Sigmoid colon (tissue), 7 donors: Measurements from ENCODE around the gene POLRMT. TPM values are rescaled to one million over a fixed set of nuclear protein-coding genes. Genes with fewer than 3 reads are reported as not detected.

Experiments
- DNase-seq: peaks from one replicate; pipeline ENCODE4 v3.0.0-alpha.2; 2019
- H3K27ac ChIP-seq, 4 donors: fragments of 200-600 bp; sonication (generic); one replicate each; pipeline ENCODE4 v1.5.1; 2016 to 2019; ENCODE audit warnings: mild to moderate bottlenecking in 1 of 4
- H3K27me3 ChIP-seq, 3 donors: fragments of 200-600 bp; sonication (generic); one replicate each; pipeline ENCODE4 v1.5.1; 2019; ENCODE audit warnings: mild to moderate bottlenecking in 1 of 3
- H3K36me3 ChIP-seq, 4 donors: fragments of 200-600 bp; sonication (generic); one replicate each; pipeline ENCODE4 v1.5.1; 2016 to 2019
- H3K4me1 ChIP-seq, 4 donors: fragments of 200-600 bp; sonication (generic); one replicate each; pipeline ENCODE4 v1.5.1; 2017 to 2019
- H3K4me3 ChIP-seq, 4 donors: fragments of 200-600 bp; sonication (generic); one replicate each; pipeline ENCODE4 v1.5.1; 2017 to 2019; ENCODE audit warnings: mild to moderate bottlenecking in 2 of 4, moderate library complexity in 1 of 4
- H3K9me3 ChIP-seq, 4 donors: fragments of 200-600 bp in 3 of 4; sonication (generic) in 3 of 4; one replicate each; pipeline versions ENCODE4 v1.5.1 to v1.6.1; 2013 to 2019
- EP300 ChIP-seq, 4 donors: sonication (generic); formaldehyde crosslinking; IDR thresholded peaks; one replicate each; pipeline ENCODE4 v1.6.1; 2017; ENCODE audit warnings: antibody characterized with exemption in 4 of 4
- POLR2A ChIP-seq, 2 donors: fragments of 450-650 bp; IDR thresholded peaks; one replicate each; pipeline ENCODE4 v1.6.1; 2016; ENCODE audit warnings: antibody characterized with exemption in 2 of 2, mild to moderate bottlenecking in 2 of 2, moderate library complexity in 2 of 2
- POLR2AphosphoS5 ChIP-seq, 4 donors: sonication (generic); formaldehyde crosslinking; IDR thresholded peaks; one replicate each; pipeline ENCODE4 v1.6.1; 2017; ENCODE audit warnings: antibody characterized with exemption in 4 of 4
- WGBS, 2 donors: extraction: QIAGEN DNeasy Blood & Tissue Kit; methylation state at CpG; one replicate each; pipeline ENCODE4 v1.1.7; 2013; 5-methylcytosine and 5-hydroxymethylcytosine counted together
- intact Hi-C: fragments of 100-400 bp; cut with DNase I; formaldehyde crosslinking; loops from one replicate; pipeline ENCODE4 v1.15.1; 2023
- polyA plus RNA-seq, 3 donors: library from polyadenylated mRNA; stranded (reverse); fragments of 200-250 nt; gene quantifications; one replicate each; pipeline ENCODE4 v1.2.3, GENCODE V29; 2013
- total RNA-seq, 4 donors: library from RNA; depleted of rRNA; stranded (reverse); fragments of >200 nt; gene quantifications; one replicate each; pipeline ENCODE4 v1.1.0, GENCODE V29; 2016
- TF ChIP-seq, protein P1 (sequence below), 4 experiments: fragments of 450-650 bp in 3 of 4; fragments of 200-600 bp in 1 of 4; IDR thresholded peaks; one replicate each; pipeline ENCODE4 v1.5.1; 2016 to 2019; ENCODE audit warnings: antibody characterized with exemption in 4 of 4, mild to moderate bottlenecking in 3 of 4, moderate library complexity in 2 of 4
- donor health status: healthy with polysubstance abuse.
- donor health status: Bipolar disorder and iron deficiency.
- donor health status: healthy.

POLRMT gene
- total and polyA plus RNA-seq, 7 donors: 16.8 to 63.0 (median 24.0) TPM

- intact Hi-C loops: no loop called here
- Histone ChIP-seq H3K27me3 (no peaks in the 10 kb centered on the region), H3K9me3 (no peaks in the 10 kb centered on the region), H3K27ac (no peak overlapping the region), H3K4me3 (no peak overlapping the region), H3K36me3 (peaks cover 15 to 62% (median 34%) of the 10 kb centered on the region in 4 donors), H3K4me1 (peaks cover 0 to 12% (median 9%) of the 10 kb centered on the region in 4 donors)
- 93 to 94% methylated on average over 54 of the region's 54 CpGs for WGBS, 2 donors
- TF ChIP-seq EP300 (IDR thresholded peaks at IDR 0.05) (no peak), POLR2A (IDR thresholded peaks at IDR 0.05) (no peak), POLR2AphosphoS5 (IDR thresholded peaks at IDR 0.05) (no peak)
- TF ChIP-seq, protein P1, sequence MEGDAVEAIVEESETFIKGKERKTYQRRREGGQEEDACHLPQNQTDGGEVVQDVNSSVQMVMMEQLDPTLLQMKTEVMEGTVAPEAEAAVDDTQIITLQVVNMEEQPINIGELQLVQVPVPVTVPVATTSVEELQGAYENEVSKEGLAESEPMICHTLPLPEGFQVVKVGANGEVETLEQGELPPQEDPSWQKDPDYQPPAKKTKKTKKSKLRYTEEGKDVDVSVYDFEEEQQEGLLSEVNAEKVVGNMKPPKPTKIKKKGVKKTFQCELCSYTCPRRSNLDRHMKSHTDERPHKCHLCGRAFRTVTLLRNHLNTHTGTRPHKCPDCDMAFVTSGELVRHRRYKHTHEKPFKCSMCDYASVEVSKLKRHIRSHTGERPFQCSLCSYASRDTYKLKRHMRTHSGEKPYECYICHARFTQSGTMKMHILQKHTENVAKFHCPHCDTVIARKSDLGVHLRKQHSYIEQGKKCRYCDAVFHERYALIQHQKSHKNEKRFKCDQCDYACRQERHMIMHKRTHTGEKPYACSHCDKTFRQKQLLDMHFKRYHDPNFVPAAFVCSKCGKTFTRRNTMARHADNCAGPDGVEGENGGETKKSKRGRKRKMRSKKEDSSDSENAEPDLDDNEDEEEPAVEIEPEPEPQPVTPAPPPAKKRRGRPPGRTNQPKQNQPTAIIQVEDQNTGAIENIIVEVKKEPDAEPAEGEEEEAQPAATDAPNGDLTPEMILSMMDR (IDR thresholded peaks at IDR 0.05): no peak
- no peak for DNase-seq
These were observed 19.4 kb upstream of the POLRMT start for GRCh38 chr19:652467-653389.

- no peak for TF ChIP-seq EP300 (IDR thresholded peaks at IDR 0.05)
- Histone ChIP-seq H3K9me3 (no peaks in the 10 kb centered on the region), H3K36me3 (peaks cover 18 to 69% (median 41%) of the 10 kb centered on the region in 4 donors), H3K4me3 (no peak overlapping the region), H3K27me3 (no peaks in the 10 kb centered on the region), H3K27ac (no peak overlapping the region), H3K4me1 (peaks cover 0 to 5% (median 2%) of the 10 kb centered on the region in 4 donors)
- WGBS, 2 donors: 89 to 91% methylated on average over 24 of the region's 24 CpGs
- no peak for DNase-seq
- intact Hi-C loops: no loop called here
These were observed 18.7 kb upstream of the POLRMT start for GRCh38 chr19:651991-652390.

GRCh38 chr19:651114-651818 lies 17.9 kb upstream of the POLRMT start:
- TF ChIP-seq POLR2AphosphoS5 (IDR thresholded peaks at IDR 0.05) (no peak), EP300 (IDR thresholded peaks at IDR 0.05) (no peak), POLR2A (IDR thresholded peaks at IDR 0.05) (no peak)
- TF ChIP-seq, protein P1 (IDR thresholded peaks at IDR 0.05): no peak
- H3K27me3 ChIP-seq: no peaks in the 10 kb centered on the region
- DNase-seq: no peak
- no peaks in the 10 kb centered on the region for H3K9me3 ChIP-seq
- WGBS, 2 donors: 95 to 96% methylated on average over 58 of the region's 58 CpGs
- intact Hi-C loops: no loop called here
- H3K36me3 ChIP-seq: peaks cover 18 to 76% (median 46%) of the 10 kb centered on the region in 4 donors
- peaks cover 0 to 3% (median 0%) of the 10 kb centered on the region in 4 donors for H3K4me1 ChIP-seq
- H3K27ac ChIP-seq: no peak overlapping the region
- H3K4me3 ChIP-seq: no peak overlapping the region

DNA sequence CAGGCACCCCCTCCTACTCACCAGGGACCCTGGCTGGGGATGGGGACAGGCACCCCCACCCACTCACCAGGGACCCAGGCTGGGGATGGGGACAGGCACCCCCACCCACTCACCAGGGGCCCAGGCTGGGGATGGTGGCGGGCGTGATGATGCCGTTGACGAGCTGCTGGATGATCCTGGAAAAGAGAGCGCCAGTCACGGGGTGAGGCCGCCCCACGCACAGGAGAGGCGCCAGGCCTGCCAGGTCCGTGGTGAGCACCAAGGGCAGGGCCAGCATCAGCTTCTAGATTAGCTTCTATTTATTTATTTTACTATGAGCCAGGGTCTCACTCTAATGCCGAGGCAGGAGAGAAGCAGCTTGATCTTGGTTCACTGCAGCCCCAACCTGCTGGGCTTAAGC lies 16.8 kb upstream of the POLRMT start:
- TF ChIP-seq EP300 (IDR thresholded peaks at IDR 0.05) (no peak), POLR2AphosphoS5 (IDR thresholded peaks at IDR 0.05) (no peak), POLR2A (IDR thresholded peaks at IDR 0.05) (no peak)
- TF ChIP-seq, protein P1 (IDR thresholded peaks at IDR 0.05): no peak
- DNase-seq: no peak
- no peak overlapping the region for H3K4me3 ChIP-seq
- no peaks in the 10 kb centered on the region for H3K27me3 ChIP-seq
- WGBS, 2 donors: 90 to 94% methylated on average over 11 of the region's 11 CpGs
- no peak overlapping the region for H3K27ac ChIP-seq
- H3K9me3 ChIP-seq: no peaks in the 10 kb centered on the region
- H3K36me3 ChIP-seq: peaks cover 18 to 84% (median 48%) of the 10 kb centered on the region in 4 donors
- no peaks in the 10 kb centered on the region for H3K4me1 ChIP-seq
- intact Hi-C loops: no loop called here
